HepG2 (cell line): Measurements from ENCODE around the gene GNPAT.

Experiments
- CC2D1A ChIP-seq: sonication (generic); formaldehyde crosslinking; IDR thresholded peaks from 2 replicates; pipeline ENCODE4 v1.8.1; 2023; ENCODE audit warnings: mild to moderate bottlenecking, missing genetic modification reagents
- FOXM1 ChIP-seq: sonication (generic); formaldehyde crosslinking; IDR thresholded peaks from 2 replicates; pipeline ENCODE4 v1.5.0; 2020; ENCODE audit warnings: missing genetic modification reagents
- POLR2AphosphoS5 ChIP-seq: IDR thresholded peaks from 2 replicates; pipeline ENCODE4 v1.6.1; 2012; ENCODE audit warnings: low read depth, low read length
- ZNF547 ChIP-seq: sonication (generic); formaldehyde crosslinking; IDR thresholded peaks from 2 replicates; pipeline ENCODE4 v1.5.1; 2020; ENCODE audit warnings: mild to moderate bottlenecking, missing genetic modification reagents
- ZNF839 ChIP-seq: sonication (generic); formaldehyde crosslinking; IDR thresholded peaks from 2 replicates; pipeline ENCODE4 v1.4.0; 2020; ENCODE audit warnings: missing genetic modification reagents, mild to moderate bottlenecking, borderline replicate concordance
- TF ChIP-seq, protein P1 (sequence below): IDR thresholded peaks from 2 replicates; pipeline ENCODE4 v1.6.1; 2016; ENCODE audit warnings: low read depth, control low read depth
- TF ChIP-seq, protein P2 (sequence below), 2 experiments: sonication (generic) in 1 of 2; formaldehyde crosslinking in 1 of 2; IDR thresholded peaks; 2 replicates each; pipeline versions ENCODE4 v1.5.1 to v1.6.1; 2011 to 2020; ENCODE audit warnings: borderline replicate concordance in 1 of 2, low read depth in 1 of 2, low read length in 1 of 2, mild to moderate bottlenecking in 1 of 2, missing genetic modification reagents in 1 of 2, moderate library complexity in 1 of 2
- TF ChIP-seq, protein P3 (sequence below): sonication (generic); formaldehyde crosslinking; IDR thresholded peaks from 2 replicates; pipeline ENCODE4 v1.5.0; 2020; ENCODE audit warnings: mild to moderate bottlenecking, missing genetic modification reagents, moderate library complexity
- TF ChIP-seq, protein P4 (sequence below): sonication (generic); formaldehyde crosslinking; IDR thresholded peaks from 2 replicates; pipeline ENCODE4 v1.5.0; 2020; ENCODE audit warnings: mild to moderate bottlenecking, missing genetic modification reagents, borderline replicate concordance

DNA sequence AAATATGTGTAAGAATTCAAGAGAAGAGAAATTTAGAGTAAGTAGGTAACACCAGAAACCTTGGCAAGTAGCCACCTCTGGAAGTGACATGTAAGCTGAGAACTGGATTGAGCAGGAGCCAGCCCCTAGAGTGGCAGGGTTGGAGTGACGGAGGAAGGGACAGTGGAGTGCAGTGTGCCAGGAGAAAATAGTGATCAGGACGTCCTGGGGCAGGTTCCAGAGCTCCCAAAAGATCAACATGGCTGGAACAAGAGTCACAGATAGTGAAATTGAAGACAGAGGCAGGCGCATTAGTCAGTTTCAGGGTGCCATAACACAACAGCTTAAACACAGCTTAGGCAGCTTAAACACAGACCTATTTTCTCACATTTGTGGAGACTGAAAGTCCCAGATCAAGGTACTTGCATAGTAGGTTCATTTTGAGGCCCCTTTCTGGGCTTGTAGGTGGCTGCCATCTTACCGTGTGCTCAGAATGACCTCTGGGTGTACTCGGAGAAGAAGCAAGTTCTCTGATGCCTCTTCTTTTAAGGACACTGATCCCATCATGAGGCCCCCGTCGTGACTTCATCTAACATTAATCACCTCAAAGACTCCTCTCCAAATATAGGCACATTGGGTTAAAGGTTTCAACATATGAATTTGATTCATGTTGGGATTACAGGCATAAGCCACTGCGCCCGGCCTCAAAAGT is 37.2 kb downstream of the GNPAT start:
- TF ChIP-seq, protein P1, sequence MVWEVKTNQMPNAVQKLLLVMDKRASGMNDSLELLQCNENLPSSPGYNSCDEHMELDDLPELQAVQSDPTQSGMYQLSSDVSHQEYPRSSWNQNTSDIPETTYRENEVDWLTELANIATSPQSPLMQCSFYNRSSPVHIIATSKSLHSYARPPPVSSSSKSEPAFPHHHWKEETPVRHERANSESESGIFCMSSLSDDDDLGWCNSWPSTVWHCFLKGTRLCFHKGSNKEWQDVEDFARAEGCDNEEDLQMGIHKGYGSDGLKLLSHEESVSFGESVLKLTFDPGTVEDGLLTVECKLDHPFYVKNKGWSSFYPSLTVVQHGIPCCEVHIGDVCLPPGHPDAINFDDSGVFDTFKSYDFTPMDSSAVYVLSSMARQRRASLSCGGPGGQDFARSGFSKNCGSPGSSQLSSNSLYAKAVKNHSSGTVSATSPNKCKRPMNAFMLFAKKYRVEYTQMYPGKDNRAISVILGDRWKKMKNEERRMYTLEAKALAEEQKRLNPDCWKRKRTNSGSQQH (CRISPR knock-in tag), result no peak
- TF ChIP-seq, protein P2, sequence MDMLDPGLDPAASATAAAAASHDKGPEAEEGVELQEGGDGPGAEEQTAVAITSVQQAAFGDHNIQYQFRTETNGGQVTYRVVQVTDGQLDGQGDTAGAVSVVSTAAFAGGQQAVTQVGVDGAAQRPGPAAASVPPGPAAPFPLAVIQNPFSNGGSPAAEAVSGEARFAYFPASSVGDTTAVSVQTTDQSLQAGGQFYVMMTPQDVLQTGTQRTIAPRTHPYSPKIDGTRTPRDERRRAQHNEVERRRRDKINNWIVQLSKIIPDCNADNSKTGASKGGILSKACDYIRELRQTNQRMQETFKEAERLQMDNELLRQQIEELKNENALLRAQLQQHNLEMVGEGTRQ (IDR thresholded peaks at IDR 0.05; ENCODE audit: low read depth, low read length), result no peak
- TF ChIP-seq, protein P2 (CRISPR knock-in tag; IDR thresholded peaks at IDR 0.05; ENCODE audit: borderline replicate concordance), result no peak
- TF ChIP-seq, protein P3, sequence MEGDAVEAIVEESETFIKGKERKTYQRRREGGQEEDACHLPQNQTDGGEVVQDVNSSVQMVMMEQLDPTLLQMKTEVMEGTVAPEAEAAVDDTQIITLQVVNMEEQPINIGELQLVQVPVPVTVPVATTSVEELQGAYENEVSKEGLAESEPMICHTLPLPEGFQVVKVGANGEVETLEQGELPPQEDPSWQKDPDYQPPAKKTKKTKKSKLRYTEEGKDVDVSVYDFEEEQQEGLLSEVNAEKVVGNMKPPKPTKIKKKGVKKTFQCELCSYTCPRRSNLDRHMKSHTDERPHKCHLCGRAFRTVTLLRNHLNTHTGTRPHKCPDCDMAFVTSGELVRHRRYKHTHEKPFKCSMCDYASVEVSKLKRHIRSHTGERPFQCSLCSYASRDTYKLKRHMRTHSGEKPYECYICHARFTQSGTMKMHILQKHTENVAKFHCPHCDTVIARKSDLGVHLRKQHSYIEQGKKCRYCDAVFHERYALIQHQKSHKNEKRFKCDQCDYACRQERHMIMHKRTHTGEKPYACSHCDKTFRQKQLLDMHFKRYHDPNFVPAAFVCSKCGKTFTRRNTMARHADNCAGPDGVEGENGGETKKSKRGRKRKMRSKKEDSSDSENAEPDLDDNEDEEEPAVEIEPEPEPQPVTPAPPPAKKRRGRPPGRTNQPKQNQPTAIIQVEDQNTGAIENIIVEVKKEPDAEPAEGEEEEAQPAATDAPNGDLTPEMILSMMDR, result no peak
- TF ChIP-seq CC2D1A (CRISPR knock-in tag), result no peak
- no peak for TF ChIP-seq FOXM1 (CRISPR knock-in tag)
- TF ChIP-seq, protein P4, sequence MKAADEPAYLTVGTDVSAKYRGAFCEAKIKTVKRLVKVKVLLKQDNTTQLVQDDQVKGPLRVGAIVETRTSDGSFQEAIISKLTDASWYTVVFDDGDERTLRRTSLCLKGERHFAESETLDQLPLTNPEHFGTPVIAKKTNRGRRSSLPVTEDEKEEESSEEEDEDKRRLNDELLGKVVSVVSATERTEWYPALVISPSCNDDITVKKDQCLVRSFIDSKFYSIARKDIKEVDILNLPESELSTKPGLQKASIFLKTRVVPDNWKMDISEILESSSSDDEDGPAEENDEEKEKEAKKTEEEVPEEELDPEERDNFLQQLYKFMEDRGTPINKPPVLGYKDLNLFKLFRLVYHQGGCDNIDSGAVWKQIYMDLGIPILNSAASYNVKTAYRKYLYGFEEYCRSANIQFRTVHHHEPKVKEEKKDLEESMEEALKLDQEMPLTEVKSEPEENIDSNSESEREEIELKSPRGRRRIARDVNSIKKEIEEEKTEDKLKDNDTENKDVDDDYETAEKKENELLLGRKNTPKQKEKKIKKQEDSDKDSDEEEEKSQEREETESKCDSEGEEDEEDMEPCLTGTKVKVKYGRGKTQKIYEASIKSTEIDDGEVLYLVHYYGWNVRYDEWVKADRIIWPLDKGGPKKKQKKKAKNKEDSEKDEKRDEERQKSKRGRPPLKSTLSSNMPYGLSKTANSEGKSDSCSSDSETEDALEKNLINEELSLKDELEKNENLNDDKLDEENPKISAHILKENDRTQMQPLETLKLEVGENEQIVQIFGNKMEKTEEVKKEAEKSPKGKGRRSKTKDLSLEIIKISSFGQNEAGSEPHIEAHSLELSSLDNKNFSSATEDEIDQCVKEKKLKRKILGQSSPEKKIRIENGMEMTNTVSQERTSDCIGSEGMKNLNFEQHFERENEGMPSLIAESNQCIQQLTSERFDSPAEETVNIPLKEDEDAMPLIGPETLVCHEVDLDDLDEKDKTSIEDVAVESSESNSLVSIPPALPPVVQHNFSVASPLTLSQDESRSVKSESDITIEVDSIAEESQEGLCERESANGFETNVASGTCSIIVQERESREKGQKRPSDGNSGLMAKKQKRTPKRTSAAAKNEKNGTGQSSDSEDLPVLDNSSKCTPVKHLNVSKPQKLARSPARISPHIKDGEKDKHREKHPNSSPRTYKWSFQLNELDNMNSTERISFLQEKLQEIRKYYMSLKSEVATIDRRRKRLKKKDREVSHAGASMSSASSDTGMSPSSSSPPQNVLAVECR (CRISPR knock-in tag), result no peak
- TF ChIP-seq POLR2AphosphoS5, result no peak
- no peak for TF ChIP-seq ZNF547 (CRISPR knock-in tag)
- TF ChIP-seq ZNF839 (CRISPR knock-in tag), result no peak
